Measurements from ENCODE around the gene ACTN3.

Gene ACTN3

DNA sequence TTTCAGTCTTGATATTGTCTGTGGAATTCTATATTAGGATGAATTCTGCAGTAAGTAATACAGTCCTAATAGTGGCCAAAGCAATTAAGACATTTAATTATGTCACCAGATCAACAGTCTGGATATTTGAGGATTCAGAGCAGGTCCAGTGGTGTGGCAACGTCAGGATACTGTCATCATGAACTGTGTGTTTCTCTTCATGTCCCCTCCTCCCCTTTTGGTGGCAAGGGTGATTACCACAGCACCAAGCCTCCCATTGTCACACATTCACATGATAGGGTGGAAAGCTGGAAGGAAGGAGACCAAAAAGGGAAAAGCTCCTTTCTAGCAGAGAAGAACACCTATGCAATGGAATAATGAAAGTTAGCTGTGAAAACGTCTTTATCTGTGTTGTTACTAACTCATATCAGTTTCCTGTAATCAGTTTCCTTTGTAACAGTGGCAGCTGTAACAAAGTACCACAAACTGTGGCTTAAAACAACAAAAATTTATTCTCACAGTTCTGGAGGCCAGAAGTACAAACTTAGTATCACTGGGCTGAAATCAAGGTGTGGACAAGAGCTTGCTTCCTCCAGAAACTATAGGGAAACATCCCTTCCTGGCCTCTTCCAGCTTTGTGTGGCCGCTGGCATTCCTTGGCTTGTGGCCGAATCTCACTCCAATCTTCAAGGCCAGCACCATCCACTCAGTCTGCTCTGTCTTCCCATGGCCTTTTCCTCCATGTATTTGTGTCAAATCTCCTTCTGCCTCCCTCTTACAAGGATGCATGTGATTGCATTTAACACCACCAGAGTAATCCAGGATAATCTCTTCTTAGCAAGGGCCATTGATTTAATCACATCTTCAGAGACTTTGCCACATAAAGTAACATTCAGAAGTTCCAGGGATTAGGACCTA lies 63.3 kb downstream of the ACTN3 start:
- TF ChIP-seq POLR2A (IDR thresholded peaks at IDR 0.05; ENCODE audit: low read depth, low read length): no peak
- no peak for DNase-seq (ENCODE audit: insufficient read length, low spot score)
- no peak for FAIRE-seq

DNA sequence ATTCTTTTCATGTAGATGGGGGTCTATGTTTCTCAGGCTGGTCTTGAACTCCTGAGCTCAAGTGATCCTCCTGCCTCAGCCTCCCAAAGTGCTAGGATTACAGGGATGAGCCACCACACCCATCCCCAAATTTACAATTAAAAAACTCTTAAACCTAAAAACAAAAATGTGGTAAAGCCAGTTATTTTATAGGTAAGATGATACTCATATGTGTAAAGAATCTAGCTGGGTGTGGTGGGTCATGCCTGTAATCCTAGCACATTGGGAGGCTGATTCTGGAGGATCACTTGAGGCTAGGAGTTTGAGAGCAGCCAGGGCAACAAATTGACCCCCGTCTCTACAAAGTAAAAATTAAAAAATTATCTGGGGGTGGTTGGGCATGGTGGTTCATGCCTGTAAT lies 65.8 kb downstream of the ACTN3 start:
- FAIRE-seq: no peak

More for the DNA sequence above, 65.8 kb downstream of the ACTN3 start:
- TF ChIP-seq POLR2A (IDR thresholded peaks at IDR 0.05; ENCODE audit: low read depth, low read length): no peak
- no peak for DNase-seq (ENCODE audit: insufficient read length, low spot score)
